Measurements from ENCODE around the gene ARHGDIG.

ARHGDIG gene

GRCh38 chr16:316741-317464 lies 36.5 kb downstream of the ARHGDIG start:
- Histone ChIP-seq H3K27me3 (replicated peaks in 2 of 5; ENCODE audit: control insufficient read depth in 4 of 5, insufficient read depth in 5 of 5, low read length in 4 of 5) (no peaks in the 10 kb centered on the region), H3K9me3 (ENCODE audit: control extremely low read depth in 1 of 5, control insufficient read depth in 4 of 5, insufficient read depth in 2 of 5, low read depth in 1 of 5, low read length in 4 of 5) (no peaks in the 10 kb centered on the region), H3K36me3 (ENCODE audit: control insufficient read depth in 4 of 4, insufficient read depth in 4 of 4, low read length in 3 of 4) (peaks cover 6 to 57% (median 42%) of the 10 kb centered on the region in 4 experiments), H3K4me3 (ENCODE audit: control insufficient read depth in 1 of 7, extremely low read depth in 1 of 7, insufficient read depth in 4 of 7, low read depth in 2 of 7, low read length in 6 of 7) (no peak overlapping the region), H3K27ac (ENCODE audit: insufficient read depth in 1 of 2, low read depth in 1 of 2, low read length in 2 of 2, poor library complexity in 1 of 2, severe bottlenecking in 2 of 2) (no peak overlapping the region), H3K4me1 (ENCODE audit: control extremely low read depth in 1 of 4, control insufficient read depth in 4 of 4, insufficient read depth in 4 of 4, low read length in 3 of 4) (peaks cover 0 to 9% (median 0%) of the 10 kb centered on the region in 4 experiments)
- 98% methylated on average over 13 of the region's 19 CpGs for WGBS (ENCODE audit: insufficient coverage)
- DNase-seq, result no peak
- ChIA-PET POLR2A (no interaction called here), CTCF (interaction anchor here (1.0 to 1.5 kb wide), 3 partner anchors 8 to 28 kb away, joined by 3 to 4 read pairs (median 3); no protein-coding TSS in a partner anchor)

GRCh38 chr16:317583-317982 lies 37.2 kb downstream of the ARHGDIG start:
- H3K27ac ChIP-seq (ENCODE audit: insufficient read depth in 1 of 2, low read depth in 1 of 2, low read length in 2 of 2, poor library complexity in 1 of 2, severe bottlenecking in 2 of 2), result no peak overlapping the region
- no peak for DNase-seq
- H3K9me3 ChIP-seq (ENCODE audit: control extremely low read depth in 1 of 5, control insufficient read depth in 4 of 5, insufficient read depth in 2 of 5, low read depth in 1 of 5, low read length in 4 of 5), result no peaks in the 10 kb centered on the region
- H3K4me3 ChIP-seq (ENCODE audit: control insufficient read depth in 1 of 7, extremely low read depth in 1 of 7, insufficient read depth in 4 of 7, low read depth in 2 of 7, low read length in 6 of 7), result no peak overlapping the region
- ChIA-PET POLR2A (no interaction called here), CTCF (interaction anchor here (1.5 kb wide), 1 partner anchor 12 kb away, joined by 4 read pairs; no protein-coding TSS in a partner anchor)
- no peaks in the 10 kb centered on the region for H3K27me3 ChIP-seq (replicated peaks in 2 of 5; ENCODE audit: control insufficient read depth in 4 of 5, insufficient read depth in 5 of 5, low read length in 4 of 5)
- H3K36me3 ChIP-seq (ENCODE audit: control insufficient read depth in 4 of 4, insufficient read depth in 4 of 4, low read length in 3 of 4), result peaks cover 6 to 54% (median 40%) of the 10 kb centered on the region in 4 experiments
- WGBS (ENCODE audit: insufficient coverage), result 98% methylated on average over 5 of the region's 5 CpGs
- H3K4me1 ChIP-seq (ENCODE audit: control extremely low read depth in 1 of 4, control insufficient read depth in 4 of 4, insufficient read depth in 4 of 4, low read length in 3 of 4), result peaks cover 0 to 9% (median 0%) of the 10 kb centered on the region in 4 experiments

GRCh38 chr16:318628-319027 lies 38.2 kb downstream of the ARHGDIG start:
- CTCF ChIA-PET, result interaction anchor here (0.7 to 1.5 kb wide), 2 partner anchors 13 to 99 kb away, joined by 4 read pairs; no protein-coding TSS in a partner anchor
- H3K9me3 ChIP-seq (ENCODE audit: control extremely low read depth in 1 of 5, control insufficient read depth in 4 of 5, insufficient read depth in 2 of 5, low read depth in 1 of 5, low read length in 4 of 5), result no peaks in the 10 kb centered on the region
- H3K27me3 ChIP-seq (replicated peaks in 2 of 5; ENCODE audit: control insufficient read depth in 4 of 5, insufficient read depth in 5 of 5, low read length in 4 of 5), result no peaks in the 10 kb centered on the region
- 97% methylated on average over 17 of the region's 22 CpGs for WGBS (ENCODE audit: insufficient coverage)
- POLR2A ChIA-PET, result no interaction called here
- peak in 1 of 3 donors; percentile 22 for DNase-seq
- H3K27ac ChIP-seq (ENCODE audit: insufficient read depth in 1 of 2, low read depth in 1 of 2, low read length in 2 of 2, poor library complexity in 1 of 2, severe bottlenecking in 2 of 2), result no peak overlapping the region
- peaks cover 0 to 9% (median under 1%) of the 10 kb centered on the region in 4 experiments for H3K4me1 ChIP-seq (ENCODE audit: control extremely low read depth in 1 of 4, control insufficient read depth in 4 of 4, insufficient read depth in 4 of 4, low read length in 3 of 4)
- no peak overlapping the region for H3K4me3 ChIP-seq (ENCODE audit: control insufficient read depth in 1 of 7, extremely low read depth in 1 of 7, insufficient read depth in 4 of 7, low read depth in 2 of 7, low read length in 6 of 7)
- H3K36me3 ChIP-seq (ENCODE audit: control insufficient read depth in 4 of 4, insufficient read depth in 4 of 4, low read length in 3 of 4), result peaks cover 4 to 44% (median 31%) of the 10 kb centered on the region in 4 experiments

GRCh38 chr16:320206-320605 lies 39.8 kb downstream of the ARHGDIG start:
- WGBS (ENCODE audit: insufficient coverage), result 100% methylated on average over 2 of the region's 5 CpGs
- H3K4me3 ChIP-seq (ENCODE audit: control insufficient read depth in 1 of 7, extremely low read depth in 1 of 7, insufficient read depth in 4 of 7, low read depth in 2 of 7, low read length in 6 of 7), result no peak overlapping the region
- no peaks in the 10 kb centered on the region for H3K9me3 ChIP-seq (ENCODE audit: control extremely low read depth in 1 of 5, control insufficient read depth in 4 of 5, insufficient read depth in 2 of 5, low read depth in 1 of 5, low read length in 4 of 5)
- peaks cover under 1 to 22% (median 15%) of the 10 kb centered on the region in 4 experiments for H3K4me1 ChIP-seq (ENCODE audit: control extremely low read depth in 1 of 4, control insufficient read depth in 4 of 4, insufficient read depth in 4 of 4, low read length in 3 of 4)
- H3K36me3 ChIP-seq (ENCODE audit: control insufficient read depth in 4 of 4, insufficient read depth in 4 of 4, low read length in 3 of 4), result peaks cover 0 to 30% (median 21%) of the 10 kb centered on the region in 4 experiments
- H3K27ac ChIP-seq (ENCODE audit: insufficient read depth in 1 of 2, low read depth in 1 of 2, low read length in 2 of 2, poor library complexity in 1 of 2, severe bottlenecking in 2 of 2), result no peak overlapping the region
- DNase-seq, result no peak
- POLR2A ChIA-PET, result no interaction called here
- CTCF ChIA-PET, result interaction anchor here (1.1 to 1.4 kb wide), 2 partner anchors 16 to 85 kb away, joined by 3 to 4 read pairs; no protein-coding TSS in a partner anchor
- no peaks in the 10 kb centered on the region for H3K27me3 ChIP-seq (replicated peaks in 2 of 5; ENCODE audit: control insufficient read depth in 4 of 5, insufficient read depth in 5 of 5, low read length in 4 of 5)

GRCh38 chr16:321532-321931 lies 41.1 kb downstream of the ARHGDIG start:
- H3K4me1 ChIP-seq (ENCODE audit: control extremely low read depth in 1 of 4, control insufficient read depth in 4 of 4, insufficient read depth in 4 of 4, low read length in 3 of 4), result peaks cover 1 to 29% (median 25%) of the 10 kb centered on the region in 4 experiments
- 95% methylated on average over 7 of the region's 9 CpGs for WGBS (ENCODE audit: insufficient coverage)
- peaks cover 0 to 30% (median 20%) of the 10 kb centered on the region in 4 experiments for H3K36me3 ChIP-seq (ENCODE audit: control insufficient read depth in 4 of 4, insufficient read depth in 4 of 4, low read length in 3 of 4)
- POLR2A ChIA-PET, result no interaction called here
- no peaks in the 10 kb centered on the region for H3K9me3 ChIP-seq (ENCODE audit: control extremely low read depth in 1 of 5, control insufficient read depth in 4 of 5, insufficient read depth in 2 of 5, low read depth in 1 of 5, low read length in 4 of 5)
- DNase-seq, result no peak
- no peaks in the 10 kb centered on the region for H3K27me3 ChIP-seq (replicated peaks in 2 of 5; ENCODE audit: control insufficient read depth in 4 of 5, insufficient read depth in 5 of 5, low read length in 4 of 5)
- H3K4me3 ChIP-seq (ENCODE audit: control insufficient read depth in 1 of 7, extremely low read depth in 1 of 7, insufficient read depth in 4 of 7, low read depth in 2 of 7, low read length in 6 of 7), result no peak overlapping the region
- CTCF ChIA-PET, result interaction anchor here (1.1 to 1.8 kb wide), 3 partner anchors 15 to 29 kb away, joined by 3 to 4 read pairs (median 3); no protein-coding TSS in a partner anchor
- peak overlapping the region in 1 of 2 experiments; percentile 16 for H3K27ac ChIP-seq (ENCODE audit: insufficient read depth in 1 of 2, low read depth in 1 of 2, low read length in 2 of 2, poor library complexity in 1 of 2, severe bottlenecking in 2 of 2)

GRCh38 chr16:322476-323143 lies 42.2 kb downstream of the ARHGDIG start:
- Histone ChIP-seq H3K4me1 (ENCODE audit: control extremely low read depth in 1 of 4, control insufficient read depth in 4 of 4, insufficient read depth in 4 of 4, low read length in 3 of 4) (peaks cover 1 to 36% (median 30%) of the 10 kb centered on the region in 4 experiments), H3K27me3 (replicated peaks in 2 of 5; ENCODE audit: control insufficient read depth in 4 of 5, insufficient read depth in 5 of 5, low read length in 4 of 5) (no peaks in the 10 kb centered on the region), H3K36me3 (ENCODE audit: control insufficient read depth in 4 of 4, insufficient read depth in 4 of 4, low read length in 3 of 4) (peaks cover 0 to 25% (median 12%) of the 10 kb centered on the region in 4 experiments), H3K27ac (ENCODE audit: insufficient read depth in 1 of 2, low read depth in 1 of 2, low read length in 2 of 2, poor library complexity in 1 of 2, severe bottlenecking in 2 of 2) (no peak overlapping the region), H3K4me3 (ENCODE audit: control insufficient read depth in 1 of 7, extremely low read depth in 1 of 7, insufficient read depth in 4 of 7, low read depth in 2 of 7, low read length in 6 of 7) (no peak overlapping the region), H3K9me3 (ENCODE audit: control extremely low read depth in 1 of 5, control insufficient read depth in 4 of 5, insufficient read depth in 2 of 5, low read depth in 1 of 5, low read length in 4 of 5) (no peaks in the 10 kb centered on the region)
- WGBS (ENCODE audit: insufficient coverage), result 96% methylated on average over 7 of the region's 13 CpGs
- ChIA-PET CTCF (interaction anchor here (1.8 kb wide), 1 partner anchor 16 kb away, joined by 4 read pairs; no protein-coding TSS in a partner anchor), POLR2A (interaction anchor here (0.6 kb wide), 1 partner anchor 216 kb away, joined by 4 read pairs; no protein-coding TSS in a partner anchor)
- DNase-seq, result no peak
